ENCODE data around the gene KCNT2. TPM values are rescaled to one million over a fixed set of nuclear protein-coding genes. Genes with fewer than 3 reads are reported as not detected.

The KCNT2 gene
- total and polyA plus RNA-seq, 10 of the 15 experiments (the other 5 are each of a cell fraction or from before 2014, with no cell fraction given): not detected

- TF ChIP-seq RB1 (IDR thresholded peaks at IDR 0.05; ENCODE audit: borderline replicate concordance) (no peak), IRF4 (IDR thresholded peaks at IDR 0.05; ENCODE audit: low read depth, low read length) (no peak), MEF2A (IDR thresholded peaks at IDR 0.05; ENCODE audit: insufficient read depth, low read depth, low read length) (no peak), MTA2 (IDR thresholded peaks at IDR 0.05; ENCODE audit: low read depth) (no peak), KLF5 (IDR thresholded peaks at IDR 0.05; ENCODE audit: partially characterized antibody) (no peak), NBN (IDR thresholded peaks at IDR 0.05) (no peak)
- TF ChIP-seq, protein P1, sequence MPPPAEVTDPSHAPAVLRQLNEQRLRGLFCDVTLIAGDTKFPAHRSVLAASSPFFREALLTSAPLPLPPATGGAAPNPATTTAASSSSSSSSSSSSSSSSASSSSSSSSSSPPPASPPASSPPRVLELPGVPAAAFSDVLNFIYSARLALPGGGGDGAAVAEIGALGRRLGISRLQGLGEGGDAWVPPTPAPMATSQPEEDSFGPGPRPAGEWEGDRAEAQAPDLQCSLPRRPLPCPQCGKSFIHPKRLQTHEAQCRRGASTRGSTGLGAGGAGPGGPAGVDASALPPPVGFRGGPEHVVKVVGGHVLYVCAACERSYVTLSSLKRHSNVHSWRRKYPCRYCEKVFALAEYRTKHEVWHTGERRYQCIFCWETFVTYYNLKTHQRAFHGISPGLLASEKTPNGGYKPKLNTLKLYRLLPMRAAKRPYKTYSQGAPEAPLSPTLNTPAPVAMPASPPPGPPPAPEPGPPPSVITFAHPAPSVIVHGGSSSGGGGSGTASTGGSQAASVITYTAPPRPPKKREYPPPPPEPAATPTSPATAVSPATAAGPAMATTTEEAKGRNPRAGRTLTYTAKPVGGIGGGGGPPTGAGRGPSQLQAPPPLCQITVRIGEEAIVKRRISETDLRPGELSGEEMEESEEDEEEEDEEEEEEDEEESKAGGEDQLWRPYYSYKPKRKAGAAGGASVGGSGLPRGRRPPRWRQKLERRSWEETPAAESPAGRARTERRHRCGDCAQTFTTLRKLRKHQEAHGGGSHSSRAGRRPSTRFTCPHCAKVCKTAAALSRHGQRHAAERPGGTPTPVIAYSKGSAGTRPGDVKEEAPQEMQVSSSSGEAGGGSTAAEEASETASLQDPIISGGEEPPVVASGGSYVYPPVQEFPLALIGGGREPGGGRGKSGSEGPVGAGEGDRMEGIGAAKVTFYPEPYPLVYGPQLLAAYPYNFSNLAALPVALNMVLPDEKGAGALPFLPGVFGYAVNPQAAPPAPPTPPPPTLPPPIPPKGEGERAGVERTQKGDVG (CRISPR knock-in tag; IDR thresholded peaks at IDR 0.05): no peak
- TF ChIP-seq, protein P2, sequence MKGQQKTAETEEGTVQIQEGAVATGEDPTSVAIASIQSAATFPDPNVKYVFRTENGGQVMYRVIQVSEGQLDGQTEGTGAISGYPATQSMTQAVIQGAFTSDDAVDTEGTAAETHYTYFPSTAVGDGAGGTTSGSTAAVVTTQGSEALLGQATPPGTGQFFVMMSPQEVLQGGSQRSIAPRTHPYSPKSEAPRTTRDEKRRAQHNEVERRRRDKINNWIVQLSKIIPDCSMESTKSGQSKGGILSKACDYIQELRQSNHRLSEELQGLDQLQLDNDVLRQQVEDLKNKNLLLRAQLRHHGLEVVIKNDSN (IDR thresholded peaks at IDR 0.05; ENCODE audit: borderline replicate concordance, extremely low read length, insufficient read depth, low read depth, low read length): no peak
Observed at GRCh38 chr1:196319301-196319700, 288.9 kb downstream of the KCNT2 start (continued).

Data from GM12878 (cell line).